HG02852 (cell line): ENCODE results near the gene HAUS5.

Source experiments
- ATAC-seq: cut with Tn5 transposase; IDR thresholded peaks from one replicate; pipeline ENCODE4 v1.9.1; 2021; ENCODE audit warnings: mild to moderate bottlenecking, moderate library complexity; ENCODE audit not compliant: unreplicated experiment

Gene HAUS5

DNA sequence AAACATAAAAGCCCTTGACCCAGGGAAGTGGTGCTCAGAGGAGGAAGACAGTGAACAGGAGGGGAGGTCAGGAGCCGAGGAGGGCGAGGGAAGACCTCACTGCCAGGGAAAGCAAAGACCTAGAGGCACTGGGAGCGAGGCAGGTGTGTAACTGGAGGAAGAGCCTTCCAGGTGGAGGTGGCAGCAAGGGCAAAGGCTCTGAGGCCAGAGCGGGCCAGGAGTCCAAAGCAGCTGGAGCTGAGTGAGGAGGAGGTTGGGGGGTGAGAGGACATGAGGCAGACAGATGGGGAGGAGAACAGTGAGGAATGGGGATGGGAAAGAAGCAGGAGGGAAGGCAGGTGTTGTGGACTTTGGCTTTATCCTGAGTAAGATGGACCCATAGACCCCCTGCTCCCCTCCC, 57.4 kb downstream of the HAUS5 start:
- no peak for ATAC-seq

DNA sequence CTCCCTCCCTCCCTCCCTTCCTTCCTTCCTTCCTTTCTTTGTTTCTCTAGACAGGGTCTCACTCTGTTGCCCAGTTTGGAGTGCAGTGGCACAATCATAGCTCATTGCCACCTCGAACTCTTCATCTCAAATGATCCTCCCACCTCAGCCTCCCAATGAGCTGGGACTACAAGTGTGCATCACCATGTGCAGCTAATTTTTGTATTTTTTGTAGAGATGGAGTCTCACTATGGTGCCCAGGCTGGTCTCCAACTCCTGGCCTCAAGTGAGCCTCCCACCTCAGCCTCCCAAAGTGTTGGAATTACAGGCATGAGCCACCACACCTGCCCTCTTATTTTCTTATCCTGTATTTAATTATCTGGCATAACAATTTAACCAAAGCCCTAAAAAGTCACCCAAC, 58.2 kb downstream of the HAUS5 start:
- ATAC-seq = no peak

DNA sequence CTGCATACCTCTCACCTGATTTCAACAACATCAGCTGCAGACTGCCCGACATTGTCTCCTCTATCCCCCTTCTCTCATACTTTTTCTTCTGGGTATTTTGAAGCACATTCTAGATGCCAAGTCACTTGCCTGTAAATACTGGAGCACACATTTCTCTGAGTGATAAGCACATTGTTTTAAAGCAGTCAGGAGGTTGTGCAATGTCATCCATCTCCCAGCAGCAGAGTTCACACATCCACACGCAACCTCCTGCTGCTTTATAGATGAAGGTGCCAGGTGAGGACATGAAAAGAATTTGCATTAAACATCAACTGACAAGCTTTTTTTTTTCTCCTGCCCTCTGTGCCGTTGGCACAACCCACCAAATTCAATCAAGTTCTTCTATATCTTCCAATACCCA, 59.3 kb downstream of the HAUS5 start:
- ATAC-seq = no peak

DNA sequence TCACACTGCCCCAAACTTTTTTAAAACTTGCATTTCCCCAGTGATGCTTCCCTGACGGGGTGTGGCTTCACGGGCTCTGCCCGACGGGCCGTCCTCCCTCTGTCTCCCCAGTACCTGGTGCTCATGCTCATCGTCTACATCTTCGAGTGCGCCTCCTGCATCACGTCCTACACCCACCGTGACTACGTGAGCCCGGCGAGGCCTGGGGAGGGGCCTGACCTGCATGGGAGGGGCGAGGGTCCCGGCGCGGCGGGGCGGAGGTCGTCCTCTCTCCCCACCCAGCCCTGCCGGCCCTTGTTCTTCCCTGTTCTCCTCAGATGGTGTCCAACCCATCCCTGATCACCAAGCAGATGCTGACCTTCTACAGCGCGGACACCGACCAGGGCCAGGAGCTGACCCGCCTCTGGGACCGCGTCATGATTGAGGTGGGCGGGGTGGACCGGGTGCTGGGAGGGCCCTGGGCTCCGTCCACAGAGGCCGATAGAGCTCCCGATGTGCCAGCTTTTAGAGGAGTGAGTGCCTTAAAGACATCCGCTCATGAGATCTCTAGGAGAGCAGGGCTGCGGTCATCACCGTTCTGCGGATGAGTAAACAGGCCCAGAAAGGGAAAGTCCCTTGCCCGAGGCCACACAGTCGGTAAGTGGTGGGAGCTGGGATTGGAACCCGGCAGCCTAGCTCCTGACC, 60.7 kb downstream of the HAUS5 start:
- ATAC-seq = no peak
